Endothelial cell of umbilical vein (primary cell): ENCODE measurements around the gene EDAR.

Experiments
- EZH2 ChIP-seq: IDR thresholded peaks from 2 replicates; pipeline ENCODE4 v1.6.1; 2012; ENCODE audit warnings: borderline replicate concordance, low read depth, mild to moderate bottlenecking, moderate library complexity, low read length, inconsistent platforms; ENCODE audit not compliant: severe bottlenecking
- FOS ChIP-seq: IDR thresholded peaks from 2 replicates; pipeline ENCODE4 v1.6.1; 2011; ENCODE audit warnings: mild to moderate bottlenecking, low read length, moderate library complexity, borderline replicate concordance; ENCODE audit not compliant: insufficient read depth
- GATA2 ChIP-seq: IDR thresholded peaks from 2 replicates; pipeline ENCODE4 v1.7.0; 2011; ENCODE audit warnings: low read depth, mild to moderate bottlenecking, moderate library complexity, mixed read lengths, low read length; ENCODE audit not compliant: insufficient read length, insufficient read depth
- JUN ChIP-seq: IDR thresholded peaks from 2 replicates; pipeline ENCODE4 v1.6.1; 2011; ENCODE audit warnings: borderline replicate concordance, low read depth; ENCODE audit not compliant: insufficient read length, insufficient read depth
- MYC ChIP-seq: IDR thresholded peaks from one replicate; pipeline ENCODE4 v1.6.1; 2011; ENCODE audit warnings: mild to moderate bottlenecking, low read depth, low read length
- POLR2A ChIP-seq: IDR thresholded peaks from 2 replicates; pipeline ENCODE4 v1.6.1; 2012; ENCODE audit warnings: low read depth, mild to moderate bottlenecking, control low read depth, low read length
- POLR2AphosphoS5 ChIP-seq: IDR thresholded peaks from 2 replicates; pipeline ENCODE4 v1.6.1; 2012; ENCODE audit warnings: low read depth, mild to moderate bottlenecking, control low read depth, low read length, moderate library complexity; ENCODE audit not compliant: insufficient read depth
- TF ChIP-seq, protein P1 (sequence below): IDR thresholded peaks from 2 replicates; pipeline ENCODE4 v1.6.1; 2011; ENCODE audit not compliant: insufficient read depth, insufficient read length
- TF ChIP-seq, protein P2 (sequence below), 2 donors: IDR thresholded peaks; 1 replicate in 1 of 2; 2 replicates in 1 of 2; pipeline ENCODE4 v1.5.1; 2011; ENCODE audit warnings: low read length in 2 of 2, mild to moderate bottlenecking in 2 of 2, moderate library complexity in 2 of 2, control low read depth in 1 of 2, inconsistent platforms in 1 of 2, low read depth in 1 of 2; ENCODE audit not compliant: insufficient read depth in 1 of 2; ENCODE audit errors: extremely low read depth in 1 of 2

DNA sequence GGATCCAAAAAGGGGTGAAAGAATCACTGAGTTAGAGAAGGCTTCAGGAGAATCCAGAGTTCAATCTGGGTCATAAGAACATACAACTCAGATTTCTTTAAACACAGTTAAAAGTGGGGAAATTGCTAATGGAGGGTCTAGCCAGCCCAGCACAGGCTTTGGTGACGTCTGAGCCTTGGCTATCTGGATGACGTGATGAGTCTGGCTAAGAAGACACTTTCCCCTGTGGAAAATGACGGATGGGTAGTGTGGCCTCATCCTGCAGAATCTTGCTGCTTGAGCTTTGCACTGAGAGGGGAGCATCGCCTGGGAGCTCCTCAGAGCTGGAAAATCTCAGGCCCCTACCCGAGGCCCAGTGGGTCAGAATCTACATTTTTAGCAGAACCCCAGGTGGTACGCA is 19.2 kb downstream of the EDAR start:
- TF ChIP-seq, protein P1, sequence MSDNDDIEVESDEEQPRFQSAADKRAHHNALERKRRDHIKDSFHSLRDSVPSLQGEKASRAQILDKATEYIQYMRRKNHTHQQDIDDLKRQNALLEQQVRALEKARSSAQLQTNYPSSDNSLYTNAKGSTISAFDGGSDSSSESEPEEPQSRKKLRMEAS: no peak
- TF ChIP-seq, protein P2, sequence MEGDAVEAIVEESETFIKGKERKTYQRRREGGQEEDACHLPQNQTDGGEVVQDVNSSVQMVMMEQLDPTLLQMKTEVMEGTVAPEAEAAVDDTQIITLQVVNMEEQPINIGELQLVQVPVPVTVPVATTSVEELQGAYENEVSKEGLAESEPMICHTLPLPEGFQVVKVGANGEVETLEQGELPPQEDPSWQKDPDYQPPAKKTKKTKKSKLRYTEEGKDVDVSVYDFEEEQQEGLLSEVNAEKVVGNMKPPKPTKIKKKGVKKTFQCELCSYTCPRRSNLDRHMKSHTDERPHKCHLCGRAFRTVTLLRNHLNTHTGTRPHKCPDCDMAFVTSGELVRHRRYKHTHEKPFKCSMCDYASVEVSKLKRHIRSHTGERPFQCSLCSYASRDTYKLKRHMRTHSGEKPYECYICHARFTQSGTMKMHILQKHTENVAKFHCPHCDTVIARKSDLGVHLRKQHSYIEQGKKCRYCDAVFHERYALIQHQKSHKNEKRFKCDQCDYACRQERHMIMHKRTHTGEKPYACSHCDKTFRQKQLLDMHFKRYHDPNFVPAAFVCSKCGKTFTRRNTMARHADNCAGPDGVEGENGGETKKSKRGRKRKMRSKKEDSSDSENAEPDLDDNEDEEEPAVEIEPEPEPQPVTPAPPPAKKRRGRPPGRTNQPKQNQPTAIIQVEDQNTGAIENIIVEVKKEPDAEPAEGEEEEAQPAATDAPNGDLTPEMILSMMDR (IDR thresholded peaks at IDR 0.05; ENCODE audit: extremely low read depth in 1 of 2, insufficient read depth in 1 of 2, low read depth in 1 of 2, low read length in 2 of 2): no peak
- TF ChIP-seq EZH2 (no peak), POLR2A (no peak), POLR2AphosphoS5 (no peak), MYC (no peak), JUN (no peak), FOS (no peak), GATA2 (no peak)
